GM08714 (cell line): ENCODE results near the gene HPSE2.

Experiments
- H3K4me3 ChIP-seq: fragments of 200-500 bp; sonication (Bioruptor generic); 2 replicates; pipeline ENCODE4 v1.5.1; 2014; ENCODE audit warnings: mild to moderate bottlenecking, low read length, inconsistent platforms
- ZNF274 ChIP-seq: IDR thresholded peaks from 2 replicates; pipeline ENCODE4 v1.6.1; 2012; ENCODE audit warnings: mild to moderate bottlenecking, low read depth, low read length

HPSE2 gene

GRCh38 chr10:98463016-98463415 lies 772.6 kb downstream of the HPSE2 start:
- no peak for TF ChIP-seq ZNF274
- H3K4me3 ChIP-seq = no peak overlapping the region

GRCh38 chr10:98461500-98461842 lies 774.2 kb downstream of the HPSE2 start:
- no peak for TF ChIP-seq ZNF274

DNA sequence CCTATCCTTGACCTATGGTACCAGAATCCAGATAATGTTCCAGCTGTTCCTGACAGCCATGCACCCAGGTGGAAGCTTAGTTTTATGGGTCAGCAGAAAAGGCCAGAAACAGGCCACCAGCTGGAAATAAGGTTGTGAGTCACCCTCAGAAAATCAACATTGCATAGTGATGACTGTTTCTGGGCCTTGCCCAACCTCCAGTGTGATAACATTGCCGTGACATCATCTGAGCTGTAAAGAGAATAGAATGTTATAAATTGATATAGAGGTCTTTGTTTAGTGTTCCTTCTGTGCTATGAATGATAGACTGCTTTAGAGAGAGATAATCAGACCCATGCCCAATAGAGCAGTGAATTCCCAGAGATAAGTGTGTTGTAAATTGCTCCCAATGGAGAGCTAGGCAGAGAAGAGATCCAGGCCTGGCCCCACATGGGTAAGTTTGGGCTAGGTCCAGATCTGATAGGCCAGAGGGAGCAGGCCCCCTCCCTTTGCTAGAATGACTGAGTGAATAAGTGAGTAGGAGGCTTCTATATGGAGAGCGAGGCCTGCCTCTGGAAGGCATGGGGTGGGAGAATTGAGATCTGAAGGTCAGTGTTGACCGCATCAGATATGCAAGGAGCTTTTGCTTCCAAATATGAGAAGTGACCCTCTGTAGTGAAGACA lies 774.7 kb downstream of the HPSE2 start:
- TF ChIP-seq ZNF274 = no peak
- H3K4me3 ChIP-seq = no peak overlapping the region

More at GRCh38 chr10:98461500-98461842, 774.2 kb downstream of the HPSE2 start:
- no peak overlapping the region for H3K4me3 ChIP-seq

DNA sequence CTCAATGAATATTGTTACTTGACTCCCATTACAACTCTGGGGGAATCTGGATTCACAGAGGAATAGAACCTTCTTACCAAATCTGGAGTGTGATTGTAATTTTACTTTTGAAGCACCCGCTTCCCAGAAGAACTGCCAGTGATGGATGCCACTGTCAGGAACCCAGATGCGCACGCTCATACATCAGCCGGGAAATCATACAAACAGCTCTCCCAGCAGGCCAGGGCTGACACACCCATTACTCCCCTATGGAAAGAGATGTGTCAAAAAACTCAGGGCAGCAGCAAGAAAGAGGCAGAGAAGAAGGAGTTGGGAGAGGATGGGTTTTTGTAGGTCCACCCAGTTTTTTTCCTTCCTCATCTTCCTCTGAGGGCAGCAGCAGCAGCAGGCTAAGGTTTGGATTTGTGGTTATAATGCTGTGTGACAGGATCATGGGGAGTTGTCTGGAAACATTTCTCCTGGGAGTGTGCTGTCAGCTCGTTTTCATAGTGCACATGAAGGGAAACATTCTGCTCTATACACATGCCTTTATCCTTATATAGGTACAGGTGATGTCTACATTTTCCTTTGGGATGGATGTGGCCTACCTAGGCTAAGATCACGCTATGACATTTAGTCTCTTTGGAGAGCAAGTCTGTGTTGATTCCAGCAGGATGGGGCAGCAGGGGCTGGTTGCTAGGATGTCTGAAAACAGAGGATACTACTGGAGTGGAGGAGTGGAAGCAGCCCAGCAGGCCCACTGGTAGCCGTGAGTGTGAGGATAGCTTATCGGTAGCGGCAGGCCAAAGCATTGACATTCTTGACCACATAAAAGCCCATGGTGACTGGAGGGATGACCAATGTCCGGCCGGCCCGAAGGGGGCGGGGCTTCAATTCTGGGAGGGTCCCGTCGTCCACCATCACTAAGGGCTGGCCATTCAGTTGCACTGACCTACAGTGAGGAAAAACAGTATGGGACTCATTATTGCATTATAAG lies 776.6 kb downstream of the HPSE2 start:
- H3K4me3 ChIP-seq = no peak overlapping the region
- no peak for TF ChIP-seq ZNF274

- no peak for TF ChIP-seq ZNF274
- H3K4me3 ChIP-seq = no peak overlapping the region
Observed at GRCh38 chr10:98457721-98458120, 777.9 kb downstream of the HPSE2 start.

DNA sequence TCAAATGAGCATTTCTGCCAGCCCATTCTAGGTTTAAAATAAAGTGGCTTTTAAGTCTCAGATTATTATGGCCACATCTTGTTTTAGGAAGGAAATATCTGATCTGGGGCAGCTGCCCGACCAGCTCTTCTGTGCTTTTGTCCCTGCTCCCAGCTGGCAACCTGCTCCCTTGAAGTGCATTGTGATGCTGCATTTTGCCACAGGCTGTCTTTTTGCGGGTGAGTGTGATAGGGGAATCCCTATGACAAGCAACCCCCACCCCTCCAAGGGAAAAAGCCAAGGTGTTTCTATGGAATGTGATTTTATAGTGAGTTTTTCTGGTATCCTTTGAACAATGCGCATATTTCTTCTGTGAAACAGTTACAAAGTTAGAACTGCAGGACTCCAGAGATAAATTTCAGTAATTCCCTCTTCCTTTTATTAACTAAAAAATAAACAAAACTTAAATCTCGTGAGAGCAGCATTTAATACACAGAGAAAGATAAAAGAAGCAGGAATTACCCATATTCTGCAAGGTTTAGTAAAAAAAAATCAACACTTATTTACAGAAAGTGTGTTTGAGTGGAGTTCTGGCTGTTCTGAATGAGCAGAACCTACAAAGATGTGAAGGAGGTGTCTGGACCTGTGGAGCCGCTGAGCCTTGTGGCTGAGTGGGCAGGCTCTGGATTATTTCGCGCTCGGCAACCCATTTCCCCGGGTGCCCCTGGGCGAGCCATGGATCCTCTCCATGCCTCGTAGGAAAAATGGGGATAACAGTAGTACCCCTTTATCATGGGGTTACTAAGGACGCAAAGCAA lies 778.8 kb downstream of the HPSE2 start:
- H3K4me3 ChIP-seq = no peak overlapping the region
- TF ChIP-seq ZNF274 = no peak

GRCh38 chr10:98456043-98456570 lies 779.5 kb downstream of the HPSE2 start:
- TF ChIP-seq ZNF274 = no peak
- no peak overlapping the region for H3K4me3 ChIP-seq

GRCh38 chr10:98453729-98454128 lies 781.9 kb downstream of the HPSE2 start:
- no peak for TF ChIP-seq ZNF274

GRCh38 chr10:98450618-98451017 lies 785.0 kb downstream of the HPSE2 start:
- H3K4me3 ChIP-seq = no peak overlapping the region
- TF ChIP-seq ZNF274 = no peak

More at GRCh38 chr10:98453729-98454128, 781.9 kb downstream of the HPSE2 start:
- H3K4me3 ChIP-seq = no peak overlapping the region

- H3K4me3 ChIP-seq = no peak overlapping the region
- TF ChIP-seq ZNF274 = no peak
Observed at GRCh38 chr10:98449287-98449686, 786.4 kb downstream of the HPSE2 start.

GRCh38 chr10:98446661-98447221 lies 788.9 kb downstream of the HPSE2 start, which contains the start of gene HPS1:
Gene HPS1 (minus strand): TSS chr10:98446935. CDS start chr10:98443240, 3,695 bp downstream.
- H3K4me3 ChIP-seq = peak within 1 kb of the TSS; percentile 75
- no peak for TF ChIP-seq ZNF274

DNA sequence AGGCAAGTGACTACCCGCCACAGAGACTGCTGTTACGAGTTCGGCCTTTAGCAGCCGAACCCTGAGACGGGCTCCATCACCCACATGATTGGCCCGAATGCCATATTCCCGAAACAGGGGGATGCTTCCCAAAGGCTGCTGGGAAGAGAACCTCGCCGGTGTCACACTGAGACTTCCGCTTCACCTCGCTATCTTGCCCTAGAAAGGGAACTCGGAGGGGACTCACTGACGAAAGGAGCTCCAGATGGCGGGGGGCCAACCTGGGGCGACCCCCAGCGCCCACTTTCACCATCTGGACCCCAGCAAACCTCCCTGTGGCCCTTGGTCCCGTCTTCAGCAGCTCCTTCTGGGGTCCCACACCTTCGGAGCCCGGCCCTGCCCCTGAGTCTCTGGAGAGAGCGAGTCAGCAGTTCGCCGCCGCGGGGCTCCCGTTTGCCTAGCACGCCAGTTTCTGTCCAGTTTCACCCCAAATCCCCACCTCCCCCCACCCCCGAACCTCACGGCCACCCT lies 789.4 kb downstream of the HPSE2 start:
- H3K4me3 ChIP-seq = peak overlapping the region; percentile 75
- TF ChIP-seq ZNF274 = no peak

DNA sequence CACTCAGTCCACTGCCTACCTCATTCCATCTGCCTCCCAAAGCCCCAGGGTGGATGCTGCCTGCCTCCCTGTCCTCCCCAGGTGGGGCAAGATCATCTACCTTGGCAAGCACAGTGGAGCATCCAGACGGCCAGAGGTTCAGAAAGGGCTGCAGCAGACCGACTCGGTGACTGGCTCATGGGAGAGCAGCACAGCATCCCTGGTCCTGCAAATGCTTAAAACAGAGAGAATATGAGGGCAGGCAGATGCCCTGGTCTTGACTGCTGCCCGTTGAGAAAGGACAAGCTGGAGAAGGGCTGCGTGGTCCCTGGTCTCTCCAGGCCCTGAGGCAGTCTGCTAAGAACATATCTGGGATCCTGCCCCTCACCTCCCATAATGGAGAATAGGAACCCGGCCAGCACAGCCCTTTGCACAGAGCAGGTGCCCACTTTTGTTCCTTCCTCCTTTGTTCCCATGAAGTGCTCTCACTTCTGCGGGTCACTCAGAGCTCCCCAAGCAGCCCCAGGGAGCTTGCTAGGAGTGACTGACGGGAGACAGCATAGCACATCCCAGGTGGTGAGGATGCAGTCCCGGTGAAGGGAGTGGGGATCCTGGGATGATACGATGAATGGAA lies 790.3 kb downstream of the HPSE2 start:
- no peak for TF ChIP-seq ZNF274

More for the DNA sequence above, 790.3 kb downstream of the HPSE2 start:
- H3K4me3 ChIP-seq = peak overlapping the region; percentile 75; the same call in 1 of the 2 replicates
